NCI-H2171 treated with DMSO at 0.1 percent for 48 hours (cell line): ENCODE results near the gene ANKRD10.

Experiments used
- DNase-seq: peaks from one replicate; lab custom pipeline; 2025; lab: John Stamatoyannopoulos, UW

The ANKRD10 gene

DNA sequence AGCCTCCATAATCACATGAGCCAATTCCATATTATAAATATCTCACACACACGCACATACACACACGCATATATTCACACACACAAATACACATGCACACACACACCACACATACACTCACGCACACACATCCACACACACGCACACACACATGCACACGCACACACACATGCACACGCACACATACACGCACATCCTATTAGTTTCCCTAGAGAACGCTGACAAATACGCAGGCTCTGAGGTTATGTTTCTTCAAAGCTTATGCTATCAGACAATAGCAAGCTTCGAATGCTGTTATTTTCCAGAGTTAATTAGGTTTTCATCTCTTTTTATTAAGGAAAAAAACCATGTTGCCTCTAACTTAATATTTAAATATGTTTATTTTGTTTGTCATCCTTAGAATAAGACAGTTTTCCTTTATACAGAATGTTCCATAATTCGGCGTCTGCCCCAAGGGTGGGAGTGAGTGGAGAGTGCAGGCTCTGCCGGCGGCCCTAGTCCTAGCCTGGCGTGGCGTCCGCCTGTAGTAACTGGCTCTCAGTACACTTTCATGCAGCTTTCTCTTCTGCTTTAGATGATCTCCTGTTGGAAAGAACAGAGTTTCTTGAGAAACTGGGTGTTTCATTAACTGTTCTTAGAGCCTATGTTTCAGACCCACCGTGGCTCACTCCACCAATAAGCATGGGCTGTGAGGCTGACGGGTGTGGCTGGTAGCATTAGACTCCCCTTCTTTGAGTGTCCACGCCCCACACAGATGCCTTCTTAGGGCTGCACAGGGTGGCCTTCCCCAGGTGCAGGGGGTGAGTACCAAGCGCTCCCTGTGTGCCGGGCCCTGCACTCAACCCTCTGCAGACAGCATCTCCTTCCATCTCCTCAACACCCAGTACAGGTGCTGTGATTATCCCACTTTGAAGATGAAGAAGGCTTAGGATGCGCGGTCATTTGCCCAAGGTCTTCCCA lies 30.4 kb upstream of the ANKRD10 start:
- DNase-seq = no peak

DNA sequence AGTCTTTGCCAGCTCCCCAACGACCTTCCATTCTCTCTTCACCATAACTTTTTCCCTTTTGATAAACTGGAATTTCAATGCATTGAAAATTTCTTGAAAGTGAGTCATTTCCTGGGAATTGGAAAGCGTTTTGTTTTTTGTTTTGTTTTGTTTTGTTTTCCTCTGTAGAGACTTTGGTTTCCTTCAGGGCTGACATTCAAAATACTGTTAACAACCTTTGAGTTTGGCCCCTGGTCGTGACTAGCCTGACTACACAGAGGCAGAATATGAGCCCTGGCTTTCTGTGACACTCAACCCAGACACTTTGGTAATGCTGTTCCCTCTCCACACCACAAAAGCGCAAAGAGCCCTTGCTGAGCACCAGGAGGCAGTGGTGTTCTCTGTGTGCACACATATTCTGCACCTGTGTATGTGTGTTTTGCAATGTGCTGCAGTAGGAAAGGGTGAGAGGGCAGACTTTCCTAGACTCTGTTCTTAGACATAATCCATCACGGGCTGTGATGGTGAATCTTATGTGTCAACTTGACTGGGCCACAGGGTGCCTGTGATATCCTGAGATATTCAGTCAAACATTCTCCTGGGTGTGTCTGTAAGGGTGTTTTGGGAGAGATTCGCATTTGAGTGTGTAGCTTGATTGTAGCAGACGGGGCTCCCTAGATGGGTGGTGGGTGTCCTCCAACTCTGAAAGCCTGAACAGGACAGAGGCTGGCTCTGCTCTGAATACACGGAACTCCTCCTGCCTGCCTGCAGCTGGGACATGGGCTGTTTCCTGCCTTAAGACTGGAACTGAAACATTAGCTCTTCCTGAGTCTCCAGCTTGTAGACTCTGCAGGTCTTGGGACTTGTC lies 29.5 kb upstream of the ANKRD10 start:
- DNase-seq = peak; percentile 4

DNA sequence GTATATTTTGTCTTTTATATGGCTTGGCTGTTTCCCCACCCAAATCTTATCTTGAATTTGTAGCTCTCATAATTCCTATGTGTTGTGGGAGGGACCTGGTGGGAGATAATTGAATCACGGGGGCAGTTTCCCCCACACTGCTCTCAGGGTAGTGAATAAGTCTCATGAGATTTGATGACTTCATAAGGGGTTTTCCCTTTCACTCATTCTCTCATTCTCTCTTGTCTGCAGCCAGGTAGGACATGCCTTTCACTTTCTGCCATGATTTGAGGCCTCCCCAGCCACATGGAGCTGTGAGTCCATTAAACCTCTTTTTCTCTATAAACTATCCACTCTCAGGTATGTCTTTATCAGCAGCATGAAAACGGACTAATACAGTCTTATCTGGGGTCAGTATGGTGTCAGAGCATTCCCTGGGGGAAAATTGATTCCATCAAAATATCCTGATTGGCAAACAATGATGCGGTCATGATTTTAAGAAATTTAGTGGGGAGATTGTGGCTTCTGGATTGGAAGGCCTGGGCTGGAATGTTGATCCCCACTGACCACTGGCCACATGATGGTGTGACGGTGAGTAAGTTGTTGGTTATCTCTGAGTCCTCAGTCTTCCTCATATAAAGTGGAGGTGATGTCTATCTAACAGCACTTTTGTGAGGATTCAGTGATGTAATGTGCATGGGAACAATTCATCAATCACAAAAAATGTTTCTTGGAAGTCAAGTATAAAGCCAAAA lies 27.5 kb upstream of the ANKRD10 start:
- DNase-seq = no peak

DNA sequence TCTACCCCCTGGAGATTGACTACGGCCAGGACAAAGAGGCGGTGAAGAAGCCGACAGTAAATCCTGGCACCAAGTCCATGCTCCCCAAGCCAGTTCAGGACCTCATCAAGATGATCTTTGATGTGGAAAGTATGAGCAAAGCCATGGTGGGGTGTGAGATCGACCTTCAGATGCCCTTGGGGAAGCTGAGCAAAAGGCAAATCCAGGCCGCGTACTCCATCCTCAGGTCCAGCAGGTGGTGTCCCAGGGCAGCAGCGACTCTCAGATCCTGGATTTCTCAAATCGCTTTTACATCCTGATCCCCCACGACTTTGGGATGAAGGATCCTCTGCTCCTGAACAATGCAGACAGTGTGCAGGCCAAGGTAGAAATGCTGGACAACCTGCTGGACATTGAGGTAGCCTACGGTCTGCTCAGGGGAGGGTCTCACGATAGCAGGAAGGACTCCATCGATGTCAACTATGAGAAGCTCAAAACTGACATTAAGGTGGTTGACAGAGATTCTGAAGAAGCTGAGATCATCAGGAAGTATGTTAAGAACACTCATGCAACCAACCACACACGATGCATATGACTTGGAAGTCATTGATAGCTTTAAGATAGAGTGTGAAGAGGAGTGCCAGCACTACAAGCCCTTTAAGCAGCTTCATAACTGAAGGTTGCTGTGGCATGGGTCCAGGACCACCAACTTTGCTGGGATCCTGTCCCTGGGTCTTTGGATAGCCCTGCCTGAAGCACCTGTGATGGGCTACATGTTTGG lies 24.0 kb upstream of the ANKRD10 start:
- DNase-seq = no peak

DNA sequence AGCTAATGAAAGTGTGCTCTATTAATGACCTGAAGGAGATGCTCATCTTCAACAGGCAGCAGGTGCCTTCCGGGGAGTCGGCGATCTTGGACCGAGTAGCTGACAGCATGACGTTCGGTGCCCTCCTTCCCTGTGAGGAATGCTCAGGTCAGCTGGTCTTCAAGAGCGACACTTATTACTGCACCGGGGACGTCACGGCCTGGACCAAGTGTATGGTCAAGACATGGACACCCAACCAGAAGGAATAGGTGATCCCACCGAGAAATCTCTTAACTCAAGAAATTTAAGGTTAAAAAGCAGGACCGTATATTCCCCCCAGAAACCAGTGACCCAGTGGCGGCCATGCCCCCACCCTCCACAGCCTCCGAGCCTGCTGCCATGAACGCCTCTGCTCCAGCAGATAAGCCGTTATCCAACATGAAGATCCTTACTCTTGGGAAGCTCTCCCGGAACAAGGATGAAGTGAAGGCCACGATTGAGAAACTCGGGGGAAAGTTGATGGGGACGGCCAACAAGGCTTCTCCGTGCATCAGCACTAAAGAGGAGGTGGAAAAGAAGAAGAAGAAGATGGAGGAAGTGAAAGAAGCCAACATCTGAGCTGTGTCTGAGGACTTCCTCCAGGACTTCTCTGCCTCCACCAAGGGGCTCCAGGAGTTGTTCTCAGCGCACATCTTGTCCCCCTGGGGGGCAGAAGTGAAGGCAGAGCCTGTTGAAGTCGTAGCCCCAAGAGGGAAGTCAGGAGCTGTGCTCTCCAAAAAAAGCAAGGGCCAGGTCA lies 22.8 kb upstream of the ANKRD10 start:
- no peak for DNase-seq

DNA sequence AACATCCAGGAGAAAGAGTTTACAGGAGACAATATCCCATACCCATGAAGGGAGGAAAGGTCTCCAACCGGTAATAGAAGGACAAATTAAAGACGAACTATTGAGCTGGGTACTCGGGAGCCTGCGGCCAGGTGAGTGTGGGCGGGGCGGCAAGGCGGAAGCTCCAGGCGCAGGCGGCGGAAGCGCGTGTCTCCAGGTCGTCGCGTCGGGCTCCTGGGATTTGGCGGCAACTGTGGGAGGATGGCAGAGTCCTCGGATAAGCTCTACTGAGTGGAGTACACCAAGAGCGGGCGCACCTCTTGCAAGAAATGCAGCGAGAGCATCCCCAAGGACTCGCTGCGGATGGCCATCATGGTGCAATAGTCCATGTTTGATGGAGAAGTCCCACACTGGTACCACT lies 21.6 kb upstream of the ANKRD10 start:
- no peak for DNase-seq

DNA sequence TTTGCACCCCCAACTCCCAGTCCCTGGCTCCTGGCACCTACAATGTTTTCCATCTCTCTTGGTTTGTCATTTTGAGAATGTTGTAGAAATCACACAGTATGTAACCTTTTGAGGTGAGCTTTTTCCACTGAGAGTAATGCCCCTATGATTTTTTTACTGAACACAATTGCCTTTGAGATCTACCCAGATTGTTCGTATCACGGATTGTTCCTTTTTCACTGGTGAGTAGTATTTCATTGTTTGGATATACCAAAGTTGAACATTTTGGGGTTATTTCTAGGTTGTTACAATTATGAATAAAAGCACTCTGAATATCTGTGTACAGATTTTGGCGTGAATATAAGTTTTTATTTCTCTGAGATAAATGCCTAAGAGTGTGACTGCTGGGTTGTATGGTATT lies 17.7 kb upstream of the ANKRD10 start:
- DNase-seq = no peak

DNA sequence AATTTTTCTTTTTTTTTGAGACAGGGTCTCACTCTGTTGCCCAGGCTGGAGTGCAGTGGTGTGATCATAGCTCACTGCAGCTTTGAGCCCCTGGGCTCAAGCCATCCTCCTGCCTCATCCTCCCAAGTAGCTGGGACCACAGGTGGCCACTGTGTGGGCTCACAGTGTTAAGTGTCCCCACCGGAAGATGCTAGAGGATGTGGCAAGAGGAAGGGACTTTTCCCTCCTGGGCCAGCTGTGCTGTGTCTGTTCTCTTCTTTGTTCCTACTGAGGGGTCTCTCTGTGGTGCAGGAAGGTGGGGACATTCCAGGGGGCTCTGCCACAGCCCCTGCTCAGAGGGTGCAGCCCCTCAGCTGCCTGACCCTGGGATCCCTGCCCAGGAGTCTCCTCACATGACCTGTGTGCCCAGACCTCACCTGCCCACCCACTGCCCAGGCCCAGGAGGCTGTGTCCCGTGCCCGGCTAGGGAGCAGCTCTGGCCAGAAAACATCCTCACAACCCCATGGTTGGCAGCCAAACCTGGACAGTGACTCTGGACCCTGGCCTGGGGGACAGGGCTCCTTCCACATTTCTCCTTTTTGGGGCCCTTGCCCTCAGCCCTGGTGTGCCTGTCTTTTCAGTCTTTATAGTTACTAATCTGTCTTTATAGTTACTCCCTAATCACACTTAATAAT lies 14.4 kb upstream of the ANKRD10 start:
- DNase-seq = no peak

DNA sequence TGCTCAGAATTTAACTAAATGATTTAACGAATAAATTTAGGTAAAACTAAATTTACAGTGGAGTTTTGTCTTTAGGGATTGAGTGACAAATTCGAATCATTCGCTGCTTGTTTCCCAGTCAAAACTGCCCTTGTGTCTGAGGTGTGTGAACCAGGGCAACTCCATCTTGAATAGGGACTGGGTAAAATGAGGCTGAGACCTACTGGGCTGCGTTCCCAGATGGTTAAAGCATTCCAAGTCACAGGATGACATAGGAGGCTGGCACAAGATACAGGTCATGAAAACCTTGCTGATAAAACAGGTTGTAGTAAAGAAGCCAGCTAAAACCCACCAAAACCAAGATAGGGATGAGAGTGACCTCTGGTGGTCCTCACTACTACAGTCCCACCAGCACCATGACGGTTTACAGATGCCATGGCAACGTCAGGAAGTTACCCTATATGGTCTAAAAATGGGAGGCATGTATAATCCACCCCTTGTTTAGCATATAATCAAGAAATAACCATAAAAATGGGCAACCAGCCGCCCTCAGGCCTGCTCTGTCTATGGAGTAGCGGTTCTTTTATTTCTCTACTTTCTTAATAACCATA lies 10.2 kb upstream of the ANKRD10 start:
- DNase-seq = peak; percentile 5

DNA sequence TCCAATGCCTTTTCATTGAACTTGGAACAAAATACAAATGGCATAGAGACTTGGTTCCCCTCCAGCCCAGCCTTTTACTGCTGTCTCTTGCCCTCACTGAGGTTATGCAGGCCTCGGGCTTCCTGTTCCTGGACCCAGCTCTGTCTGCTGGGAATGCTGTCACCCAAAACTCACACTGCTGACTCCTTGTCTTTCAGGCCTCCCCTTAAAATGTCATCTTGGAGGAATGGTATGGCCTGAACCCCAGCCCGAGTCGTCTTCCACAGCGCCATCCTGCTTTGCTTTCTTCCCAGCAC lies 9.7 kb upstream of the ANKRD10 start:
- DNase-seq = no peak

DNA sequence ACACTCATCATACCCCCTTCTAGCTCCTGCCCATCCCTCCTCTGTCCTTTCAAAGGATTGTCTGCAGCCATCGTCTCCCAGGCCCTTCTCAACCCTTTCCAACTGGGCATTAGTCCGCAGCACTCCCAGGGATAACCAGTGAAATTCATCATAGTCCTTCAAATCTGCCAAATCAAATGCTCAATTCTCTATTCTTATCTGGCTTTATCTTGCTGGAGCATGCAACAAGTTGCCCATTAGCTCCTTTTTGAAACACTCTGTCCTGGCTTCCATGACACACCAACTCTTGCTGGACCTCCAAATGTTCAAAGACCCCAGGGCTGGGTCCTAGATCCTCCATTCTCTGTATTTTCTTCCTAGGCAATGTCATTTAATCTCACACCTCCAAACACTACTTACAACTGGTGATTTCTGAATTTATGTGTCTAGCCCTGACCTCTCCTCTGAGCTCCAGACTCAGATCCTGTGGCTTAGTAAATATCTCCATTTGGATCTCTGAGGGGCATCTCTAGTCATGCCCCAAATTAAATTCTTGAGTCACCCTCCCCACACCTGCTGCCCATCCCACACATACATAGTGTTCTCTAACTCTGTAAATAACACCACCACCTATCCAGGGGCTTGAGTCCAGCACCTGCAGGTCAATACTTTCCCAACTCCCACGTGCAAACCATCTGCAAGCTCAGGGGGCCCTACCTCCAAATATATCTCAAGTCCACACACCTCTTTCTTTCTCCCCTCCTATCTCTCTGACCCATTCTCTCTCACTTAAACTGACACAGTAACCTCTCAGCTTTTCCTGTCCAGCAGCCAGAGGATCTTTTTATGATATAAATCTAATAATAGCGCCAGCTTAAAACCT lies 9.1 kb upstream of the ANKRD10 start:
- no peak for DNase-seq

DNA sequence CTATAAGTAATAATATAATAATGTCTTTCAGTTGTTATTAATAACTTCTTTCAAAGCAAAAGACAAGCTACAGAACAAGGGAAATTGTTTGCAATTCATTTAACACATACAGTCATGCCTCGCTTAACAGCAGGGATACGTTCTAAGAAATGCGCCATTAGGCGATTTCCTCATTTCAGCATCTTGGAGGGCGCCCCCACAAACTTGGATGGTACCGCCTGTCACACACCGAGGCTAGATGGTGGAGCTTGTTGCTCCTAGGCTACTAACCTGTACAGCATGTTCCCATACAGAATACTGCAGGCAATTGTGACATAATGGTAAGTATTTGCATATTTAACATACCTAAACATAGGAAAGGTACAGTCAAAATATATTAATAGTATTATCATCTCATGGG lies 8.2 kb upstream of the ANKRD10 start:
- DNase-seq = no peak

DNA sequence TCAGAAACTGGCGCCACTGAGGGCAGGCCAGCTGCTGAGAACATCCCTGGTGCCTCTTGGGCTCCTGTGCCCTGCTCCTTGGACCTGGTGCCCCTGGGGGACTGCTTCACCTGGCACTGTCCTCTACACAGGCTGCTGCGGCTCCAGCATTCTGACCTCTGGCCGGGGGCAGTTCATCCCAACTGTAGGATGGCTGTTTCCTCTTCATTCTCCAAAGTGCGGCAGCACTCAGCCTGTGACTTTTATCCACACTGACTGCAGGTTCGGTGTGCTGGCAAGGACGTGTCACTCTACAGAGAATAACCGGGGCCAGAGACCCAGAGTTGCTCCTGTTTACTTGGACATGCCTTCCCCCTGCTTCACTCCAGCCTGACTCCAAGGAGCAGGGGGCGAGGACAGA lies 7.6 kb upstream of the ANKRD10 start:
- DNase-seq = no peak

DNA sequence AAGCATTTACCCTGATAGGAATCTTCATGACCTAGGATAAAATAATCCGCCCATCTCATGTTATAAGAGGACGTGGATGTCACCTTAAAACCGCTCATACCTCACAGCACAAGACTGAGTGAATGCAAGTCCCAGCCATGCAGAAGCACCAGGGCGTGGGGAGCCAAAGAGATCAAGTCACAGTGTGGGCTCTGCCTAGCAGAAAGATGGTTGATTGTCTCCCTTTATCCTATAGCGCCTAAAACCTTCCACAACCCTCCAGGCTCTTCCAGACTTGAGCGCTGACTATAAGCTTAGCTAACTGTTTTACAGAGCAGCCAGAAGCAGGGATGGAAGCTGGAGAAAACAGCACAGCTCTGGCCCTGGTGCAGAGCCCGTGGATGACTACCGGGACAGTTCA lies 6.8 kb upstream of the ANKRD10 start:
- DNase-seq = no peak

DNA sequence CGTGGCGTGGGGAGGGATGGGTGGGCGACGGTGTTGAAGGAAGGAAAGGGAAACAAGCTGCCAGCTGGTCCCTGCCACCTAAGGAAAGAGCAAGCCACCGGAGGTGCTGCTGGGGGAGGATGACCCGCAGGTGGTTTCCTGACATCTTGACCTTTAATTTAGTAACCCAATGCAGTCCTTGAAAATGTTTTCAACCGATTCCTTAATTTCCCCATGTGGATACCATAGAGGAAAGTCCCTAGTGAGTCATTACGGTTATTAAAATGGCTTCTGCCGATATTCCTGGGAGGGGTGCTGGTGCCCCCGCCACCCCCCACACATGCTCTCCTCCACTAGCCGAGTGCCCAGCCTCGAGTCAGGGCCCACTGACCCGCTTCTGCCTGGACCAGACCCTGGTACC lies 6.3 kb upstream of the ANKRD10 start:
- no peak for DNase-seq

DNA sequence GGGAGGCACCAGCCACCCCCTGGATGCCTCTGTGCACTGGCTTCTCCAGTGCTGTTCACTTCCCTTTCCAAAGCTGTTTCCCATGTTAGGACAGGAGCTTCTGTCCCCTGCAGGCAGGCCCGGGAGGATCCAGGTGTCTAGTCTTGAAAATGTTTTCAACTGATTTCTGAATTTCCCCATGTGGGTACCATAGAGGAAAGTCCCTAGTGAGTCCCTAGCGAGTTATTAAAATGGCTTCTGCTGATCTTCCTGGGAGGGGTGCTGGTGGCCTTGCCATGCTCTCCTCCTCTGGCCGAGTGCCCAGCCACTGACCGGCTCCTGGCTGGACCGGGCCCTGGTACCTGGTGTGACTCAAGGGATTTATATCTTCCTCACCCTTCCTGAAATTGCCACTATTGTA lies 5.2 kb upstream of the ANKRD10 start:
- DNase-seq = no peak

DNA sequence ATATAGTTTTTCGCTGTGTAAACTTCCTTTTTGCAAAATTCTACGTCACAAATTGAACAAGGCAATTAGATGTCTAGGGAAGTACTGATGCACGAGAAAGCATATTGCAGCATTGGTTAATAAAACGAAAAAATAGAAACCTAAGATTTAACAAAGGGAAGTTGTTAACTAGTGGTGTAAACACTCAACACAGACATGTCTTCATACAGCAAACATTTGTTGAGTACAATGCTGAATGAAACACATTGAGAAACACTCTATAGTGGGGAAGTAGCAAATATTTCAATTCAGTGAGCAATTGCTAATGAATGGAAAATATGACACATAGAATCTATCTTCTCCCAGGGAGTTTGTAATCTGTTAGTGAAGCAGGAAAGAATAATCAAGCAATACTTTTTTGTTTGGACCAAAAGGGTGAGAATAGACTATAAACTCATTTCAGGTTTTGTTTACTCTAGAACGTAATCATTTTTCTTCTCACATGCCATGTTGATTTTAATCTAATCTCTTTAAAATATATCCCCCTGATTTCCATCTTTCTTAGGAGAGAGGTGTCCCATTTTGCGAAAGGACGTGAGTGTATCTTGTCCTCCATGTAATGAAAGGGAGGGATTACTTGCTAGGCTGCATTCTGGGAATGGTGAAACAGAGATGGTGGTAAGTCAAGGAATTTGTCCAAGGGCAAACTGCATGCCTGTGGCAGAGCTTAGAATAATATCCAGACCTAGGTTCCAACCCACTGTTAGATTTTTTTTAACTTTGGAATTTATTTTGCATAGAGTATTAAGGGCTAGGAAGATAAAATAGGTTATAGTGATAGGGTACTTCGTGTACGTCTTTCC lies 1.7 kb upstream of the ANKRD10 start:
- no peak for DNase-seq

DNA sequence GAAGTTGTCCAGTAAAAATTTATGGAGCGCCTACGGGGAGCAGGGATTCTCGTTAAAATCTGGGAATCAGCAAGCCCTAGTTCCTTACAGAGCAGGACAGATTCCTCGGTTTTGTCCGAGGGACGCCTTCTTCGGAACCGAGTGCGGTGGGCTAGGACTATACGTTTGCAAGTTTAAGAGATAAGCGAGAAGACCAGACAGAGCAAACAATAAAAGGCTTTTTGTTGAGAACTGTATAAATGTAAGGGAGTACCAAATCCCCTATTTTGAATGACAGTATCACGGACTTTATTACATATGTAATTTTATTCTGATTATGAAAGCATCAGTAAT lies 971 bp upstream of the ANKRD10 start:
- no peak for DNase-seq
